GM19328 (cell line): Measurements from ENCODE around the gene ZBTB7C.

Experiments used
- ATAC-seq: cut with Tn5 transposase; IDR thresholded peaks from one replicate; pipeline ENCODE4 v1.9.1; 2021; ENCODE audit warnings: mild to moderate bottlenecking, moderate library complexity; ENCODE audit not compliant: unreplicated experiment

Gene ZBTB7C

GRCh38 chr18:48391868-48392267, 17.3 kb downstream of the ZBTB7C start:
- ATAC-seq: no peak

DNA sequence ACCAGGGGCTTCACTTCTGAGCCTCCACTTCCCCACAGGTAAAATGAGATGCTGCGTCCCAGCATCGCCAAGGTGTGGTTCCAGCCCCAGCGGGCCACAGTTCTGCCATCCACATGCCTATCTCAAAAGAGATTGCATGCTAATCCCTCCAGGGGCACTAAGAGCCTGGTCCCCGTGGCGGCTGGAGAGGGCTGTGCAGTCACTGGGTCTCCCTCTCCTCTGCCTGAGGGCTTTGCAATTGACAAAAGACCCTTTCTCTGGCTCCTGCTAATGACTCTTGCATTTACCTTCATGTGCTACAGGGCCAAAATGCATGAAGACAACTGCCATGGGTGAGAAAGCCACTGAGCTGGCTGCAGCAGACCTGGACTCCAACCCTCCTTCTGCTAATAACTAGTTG, 18.5 kb downstream of the ZBTB7C start:
- ATAC-seq: no peak

GRCh38 chr18:48388478-48388877, 20.7 kb downstream of the ZBTB7C start:
- ATAC-seq: no peak

DNA sequence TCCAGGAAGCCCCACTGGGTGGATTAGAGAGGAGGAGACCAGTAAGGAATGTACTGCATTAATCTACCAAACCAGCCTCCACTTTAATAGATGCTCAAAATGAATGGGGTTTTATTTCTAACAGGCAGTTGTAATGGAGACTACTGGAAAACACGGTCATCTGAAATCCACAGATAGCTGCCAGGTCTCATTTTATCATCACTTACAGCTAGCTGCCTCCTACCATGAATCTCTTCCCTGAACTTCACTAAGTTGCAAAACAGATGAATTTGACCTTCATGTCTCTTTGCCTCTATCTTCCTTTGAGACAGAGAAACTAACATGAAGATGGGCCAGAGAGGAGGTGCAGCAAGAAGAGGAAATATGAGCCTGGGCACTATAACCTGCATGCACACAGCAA, 21.9 kb downstream of the ZBTB7C start:
- ATAC-seq: no peak

DNA sequence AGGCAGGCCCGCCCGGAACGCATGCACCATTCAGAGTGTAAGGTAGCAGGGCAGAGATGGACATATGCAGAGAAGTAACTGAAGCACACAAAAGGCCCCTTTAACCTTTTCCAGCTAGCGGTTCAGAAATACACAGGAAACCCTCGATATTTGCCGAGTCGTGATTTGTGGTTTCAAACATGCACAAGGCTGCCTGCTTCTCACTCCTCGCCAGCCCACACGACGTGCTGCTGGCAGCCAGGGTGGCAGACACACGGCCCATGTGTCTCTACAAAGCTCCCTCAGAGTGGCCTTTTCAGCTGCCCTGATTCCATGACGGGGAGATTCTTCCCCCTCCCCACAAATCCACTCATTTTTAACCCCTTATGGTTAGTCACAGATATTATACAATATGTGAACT, 23.6 kb downstream of the ZBTB7C start:
- no peak for ATAC-seq

- ATAC-seq: no peak
Observed at GRCh38 chr18:48376934-48377333, 32.2 kb downstream of the ZBTB7C start.

- no peak for ATAC-seq
Observed at GRCh38 chr18:48376406-48376805, 32.8 kb downstream of the ZBTB7C start.

DNA sequence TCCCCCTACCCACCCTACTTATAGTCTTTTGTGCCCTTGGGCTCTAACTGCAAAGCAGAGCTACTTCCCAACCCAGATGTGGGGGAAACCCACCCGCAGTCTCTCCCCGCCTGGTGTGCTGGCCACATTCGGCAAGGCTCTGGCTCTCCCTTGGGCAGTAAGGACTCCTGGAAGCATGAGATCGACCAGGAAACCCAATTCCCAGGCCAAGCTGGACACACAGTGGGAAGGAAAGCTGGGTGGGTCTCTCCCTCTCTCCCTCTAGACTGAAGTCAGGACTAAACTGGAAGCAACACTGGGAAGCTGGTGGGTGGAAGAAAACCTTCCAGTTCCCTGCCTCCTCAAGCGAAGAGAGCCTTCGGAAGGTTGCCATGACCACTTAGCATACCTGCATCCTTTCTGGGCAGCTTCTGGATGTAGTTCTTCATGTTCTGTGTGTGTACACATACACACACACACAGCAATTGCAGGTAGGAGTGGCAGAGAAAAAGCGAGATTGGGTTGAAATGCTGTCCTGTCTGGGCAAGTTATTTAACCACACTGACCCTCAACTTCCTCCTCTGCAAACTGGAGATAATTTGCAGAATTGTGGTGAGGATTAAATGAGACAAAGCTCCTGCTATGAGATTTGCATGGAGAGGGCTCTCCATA, 33.9 kb downstream of the ZBTB7C start:
- no peak for ATAC-seq

- no peak for ATAC-seq
Observed at GRCh38 chr18:48374423-48375149, 34.6 kb downstream of the ZBTB7C start.

DNA sequence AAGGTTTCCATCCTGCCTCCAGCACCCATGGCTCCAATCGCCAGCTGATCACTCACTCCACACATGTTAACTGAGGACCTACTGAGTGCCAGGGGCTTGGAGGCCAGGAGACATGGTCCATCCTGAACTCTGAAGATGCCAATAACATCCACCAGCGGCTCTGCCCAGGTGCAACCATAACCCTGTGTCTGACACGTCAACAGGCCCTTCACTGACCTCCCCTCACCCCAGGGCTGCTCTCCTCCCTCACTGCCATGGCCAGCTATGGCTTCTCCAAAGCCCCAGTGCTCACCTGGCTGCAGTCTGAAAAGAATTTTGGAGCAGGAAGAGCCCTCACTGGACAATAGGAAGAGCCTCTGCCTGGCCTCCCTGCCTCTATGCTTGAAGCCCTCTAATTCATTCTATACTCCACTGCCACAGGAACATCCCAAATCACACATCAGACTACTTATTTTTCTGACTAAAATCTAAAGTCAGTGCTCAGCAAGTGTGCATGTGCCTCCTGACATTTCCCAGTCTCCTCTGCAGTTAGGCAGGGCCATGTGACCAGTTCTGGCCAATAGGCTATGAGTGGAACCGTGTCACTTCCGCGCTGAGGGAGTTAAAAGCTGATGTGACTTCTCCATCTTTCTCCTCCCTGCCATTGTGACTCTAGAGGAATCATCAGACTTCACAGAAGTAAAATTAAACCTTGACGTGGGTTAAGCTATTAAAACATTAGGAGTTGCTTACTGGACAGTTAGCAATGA, 37.2 kb downstream of the ZBTB7C start:
- no peak for ATAC-seq

GRCh38 chr18:48367557-48367956, 41.6 kb downstream of the ZBTB7C start:
- ATAC-seq: no peak

- ATAC-seq: no peak
Observed at GRCh38 chr18:48365965-48366364, 43.2 kb downstream of the ZBTB7C start.

- ATAC-seq: no peak
Observed at GRCh38 chr18:48364146-48364545, 45.0 kb downstream of the ZBTB7C start.

GRCh38 chr18:48363175-48363574, 46.0 kb downstream of the ZBTB7C start:
- no peak for ATAC-seq

- ATAC-seq: no peak
Observed at GRCh38 chr18:48361801-48362200, 47.4 kb downstream of the ZBTB7C start.

GRCh38 chr18:48360376-48361021, 48.7 kb downstream of the ZBTB7C start:
- ATAC-seq: no peak

DNA sequence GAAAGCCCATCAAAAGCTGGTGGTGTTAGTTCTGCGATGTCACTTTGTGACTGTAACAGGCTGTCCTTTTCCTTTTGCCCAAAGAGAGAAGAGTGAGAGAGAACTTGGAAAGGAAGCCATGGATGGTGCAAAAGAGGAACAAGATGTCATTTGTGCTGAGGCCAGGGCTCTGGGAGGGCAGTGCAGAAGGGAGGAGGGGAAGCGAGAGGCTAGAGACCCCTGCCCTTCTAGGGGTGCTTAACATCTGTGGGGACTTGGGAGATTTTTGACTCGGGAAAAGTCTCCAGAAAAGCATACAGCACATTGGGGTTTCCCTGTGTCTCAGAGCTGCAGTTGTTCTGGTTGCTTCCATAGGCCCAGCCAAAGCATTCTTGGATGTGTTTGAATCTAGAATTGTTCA, 49.6 kb downstream of the ZBTB7C start:
- no peak for ATAC-seq

GRCh38 chr18:48358868-48359267, 50.3 kb downstream of the ZBTB7C start:
- no peak for ATAC-seq

DNA sequence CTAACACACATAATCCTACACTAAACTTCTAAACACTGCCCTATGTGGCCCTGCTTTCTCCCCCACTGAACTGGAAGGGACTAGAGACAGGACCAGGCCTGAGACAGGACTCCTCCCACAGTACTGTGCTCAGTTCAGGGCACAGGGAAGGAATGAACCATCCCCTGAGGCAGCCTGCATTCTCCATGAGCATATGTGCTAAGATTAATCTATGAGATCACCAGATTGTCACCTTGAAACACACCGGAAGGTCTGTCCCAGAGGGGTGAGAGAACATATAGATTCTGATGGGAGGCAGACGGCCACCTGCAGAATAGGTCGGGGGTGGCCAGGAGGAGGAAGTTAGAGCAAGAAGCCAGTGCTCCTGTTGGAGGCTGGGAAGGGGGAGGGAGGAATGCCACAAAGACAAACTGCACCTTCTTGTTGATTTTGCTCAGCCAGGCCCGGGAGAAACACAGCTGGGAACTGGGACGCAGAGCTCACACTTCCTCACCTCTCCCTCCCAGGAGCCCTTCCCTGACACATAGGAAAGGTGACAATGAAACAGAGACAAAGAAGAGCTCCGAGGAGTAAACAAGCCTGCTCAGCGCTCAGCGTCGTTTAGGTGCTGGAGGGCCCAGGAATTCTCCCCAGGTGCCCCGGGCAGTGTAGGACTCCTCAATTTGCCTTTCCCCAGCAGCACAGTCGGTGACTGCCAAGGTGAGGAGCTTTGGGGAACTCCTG, 52.1 kb downstream of the ZBTB7C start:
- ATAC-seq: no peak

- ATAC-seq: no peak
Observed at GRCh38 chr18:48356151-48356745, 52.9 kb downstream of the ZBTB7C start.
